Loucy (cell line): ENCODE measurements around the gene ESCO1.

Source experiments
- EZH2phosphoT487 ChIP-seq: fragments of 200-600 bp; IDR thresholded peaks from 2 replicates; pipeline ENCODE4 v1.6.1; 2018; ENCODE audit warnings: antibody characterized with exemption, mild to moderate bottlenecking, moderate library complexity, borderline replicate concordance
- TF ChIP-seq, protein P1 (sequence below): fragments of 200-600 bp; sonication (generic); conservative IDR thresholded peaks from 2 replicates; pipeline ENCODE4 v1.5.1; 2014; ENCODE audit warnings: mild to moderate bottlenecking, antibody characterized with exemption, low read length

DNA sequence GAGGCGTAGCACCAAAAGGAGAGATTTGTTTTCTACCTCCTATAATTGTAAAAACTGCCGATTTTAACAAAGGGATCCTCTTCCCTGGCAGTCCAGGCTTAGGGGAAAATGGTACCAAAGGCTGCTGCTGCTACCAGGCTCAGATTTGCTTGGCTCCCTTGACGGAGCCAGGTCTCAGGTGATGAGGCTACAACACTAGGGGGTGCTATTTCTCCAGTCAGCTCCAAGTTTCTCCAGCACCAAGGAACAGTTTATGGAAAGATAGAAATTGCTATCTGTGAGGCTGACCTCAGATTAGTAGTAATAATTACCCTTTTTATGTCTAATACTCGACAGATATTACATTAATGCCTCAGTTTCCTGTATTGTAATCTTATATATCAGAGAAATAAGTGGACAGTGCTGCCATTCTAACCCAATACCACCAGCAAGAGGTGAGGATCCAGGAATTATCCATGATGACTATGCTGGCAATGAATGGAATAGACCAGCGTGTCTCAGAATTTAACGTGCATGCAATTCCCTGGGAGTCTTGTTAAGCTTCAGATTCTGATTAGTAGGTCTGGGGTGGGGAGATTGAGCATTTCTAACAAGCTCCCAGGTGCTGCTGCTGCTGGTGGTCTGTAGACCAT lies 111.3 kb downstream of the ESCO1 start:
- TF ChIP-seq, protein P1, sequence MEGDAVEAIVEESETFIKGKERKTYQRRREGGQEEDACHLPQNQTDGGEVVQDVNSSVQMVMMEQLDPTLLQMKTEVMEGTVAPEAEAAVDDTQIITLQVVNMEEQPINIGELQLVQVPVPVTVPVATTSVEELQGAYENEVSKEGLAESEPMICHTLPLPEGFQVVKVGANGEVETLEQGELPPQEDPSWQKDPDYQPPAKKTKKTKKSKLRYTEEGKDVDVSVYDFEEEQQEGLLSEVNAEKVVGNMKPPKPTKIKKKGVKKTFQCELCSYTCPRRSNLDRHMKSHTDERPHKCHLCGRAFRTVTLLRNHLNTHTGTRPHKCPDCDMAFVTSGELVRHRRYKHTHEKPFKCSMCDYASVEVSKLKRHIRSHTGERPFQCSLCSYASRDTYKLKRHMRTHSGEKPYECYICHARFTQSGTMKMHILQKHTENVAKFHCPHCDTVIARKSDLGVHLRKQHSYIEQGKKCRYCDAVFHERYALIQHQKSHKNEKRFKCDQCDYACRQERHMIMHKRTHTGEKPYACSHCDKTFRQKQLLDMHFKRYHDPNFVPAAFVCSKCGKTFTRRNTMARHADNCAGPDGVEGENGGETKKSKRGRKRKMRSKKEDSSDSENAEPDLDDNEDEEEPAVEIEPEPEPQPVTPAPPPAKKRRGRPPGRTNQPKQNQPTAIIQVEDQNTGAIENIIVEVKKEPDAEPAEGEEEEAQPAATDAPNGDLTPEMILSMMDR: peak; percentile 93
- no peak for TF ChIP-seq EZH2phosphoT487
